HG02763 (cell line): ENCODE measurements around the gene SVIP.
A peak's percentile ranks its signal among the peaks of the same experiment; 100 is the strongest.

Source experiments
- ATAC-seq: cut with Tn5 transposase; IDR thresholded peaks from one replicate; pipeline ENCODE4 v1.9.1; 2021; ENCODE audit warnings: mild to moderate bottlenecking, moderate library complexity; ENCODE audit not compliant: unreplicated experiment

SVIP gene, protein sequence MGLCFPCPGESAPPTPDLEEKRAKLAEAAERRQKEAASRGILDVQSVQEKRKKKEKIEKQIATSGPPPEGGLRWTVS

DNA sequence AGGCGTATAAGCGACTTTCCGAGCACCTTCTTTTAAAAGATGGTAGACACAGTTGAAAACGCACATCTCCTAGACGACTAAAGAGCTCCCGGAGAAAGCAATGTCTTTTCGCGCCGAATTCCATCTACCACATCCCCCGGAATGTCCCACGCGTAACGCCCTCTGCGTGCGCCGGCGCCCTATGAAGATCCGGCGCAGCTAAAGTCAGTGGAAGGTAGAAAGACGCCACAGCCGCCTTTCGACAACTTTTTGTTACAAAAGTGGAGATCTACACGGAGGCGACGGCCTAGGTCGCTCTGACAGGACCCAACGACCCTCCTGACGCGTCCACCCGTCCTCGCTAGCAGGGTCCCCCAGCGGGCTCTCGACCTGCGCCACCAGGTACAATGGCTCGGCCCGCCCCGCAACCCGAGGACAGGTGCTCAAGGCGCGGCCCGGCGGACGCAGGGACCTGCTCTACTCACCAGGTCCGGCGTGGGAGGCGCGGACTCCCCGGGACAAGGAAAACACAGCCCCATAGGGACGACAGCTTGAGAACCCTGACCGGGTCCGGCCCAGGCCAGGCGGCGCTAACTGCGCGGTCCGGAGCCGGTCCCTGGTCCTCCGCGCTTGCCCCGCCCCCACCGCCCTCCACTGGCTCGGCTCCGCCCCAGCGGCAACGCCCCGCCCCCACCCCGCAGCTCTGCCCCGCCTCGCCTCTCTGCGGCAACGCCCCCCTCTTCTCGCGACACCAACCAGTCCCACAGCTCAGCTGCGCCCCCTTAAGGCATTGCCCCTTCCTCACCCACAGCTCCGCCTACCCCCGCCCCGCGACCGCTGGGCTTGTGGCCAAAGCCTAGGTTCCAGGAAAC lies at the start of gene SVIP:
Gene SVIP (minus strand): TSS at position 571 of the 851 bp plus-strand sequence. CDS start 53 bp downstream, at position 518.
- peak; percentile 94 for ATAC-seq

DNA sequence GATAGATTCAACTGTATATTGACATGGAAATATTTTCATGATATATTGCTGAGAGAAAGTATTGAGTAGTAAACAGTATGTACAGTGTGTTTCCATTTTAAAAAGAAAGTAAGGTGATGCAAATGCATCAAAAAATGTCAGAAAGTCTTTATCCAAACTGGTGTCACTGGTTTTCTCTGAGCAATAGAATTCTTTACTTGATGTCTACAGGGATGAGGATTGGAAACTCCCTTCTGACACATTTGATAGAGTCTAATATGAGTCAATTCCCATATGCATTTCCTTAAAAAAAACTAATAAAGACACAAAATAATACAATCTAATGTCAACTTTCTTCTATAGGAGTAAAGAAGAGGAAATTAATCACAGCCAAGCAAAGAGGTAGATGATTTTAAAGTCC lies 49.0 kb upstream of the SVIP start:
- ATAC-seq, result no peak

DNA sequence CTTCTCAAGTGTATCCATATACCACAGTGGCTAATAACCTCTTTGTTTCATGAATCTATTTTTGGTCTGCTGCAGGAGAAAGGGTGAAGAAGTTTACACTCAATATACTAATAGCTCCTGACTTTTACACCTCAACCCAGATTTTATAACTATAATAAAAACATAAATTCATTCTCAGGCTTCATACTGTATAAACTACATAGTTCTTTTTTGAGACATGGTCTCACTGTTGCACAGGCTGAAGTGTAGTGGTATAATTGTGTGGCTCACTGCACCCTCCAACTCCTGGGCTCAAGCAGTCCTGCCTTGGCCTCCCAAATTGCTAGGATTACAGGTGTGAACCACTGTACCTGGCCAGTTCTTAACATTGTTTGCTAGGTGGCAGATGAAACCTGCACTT lies 48.4 kb upstream of the SVIP start:
- ATAC-seq, result no peak

DNA sequence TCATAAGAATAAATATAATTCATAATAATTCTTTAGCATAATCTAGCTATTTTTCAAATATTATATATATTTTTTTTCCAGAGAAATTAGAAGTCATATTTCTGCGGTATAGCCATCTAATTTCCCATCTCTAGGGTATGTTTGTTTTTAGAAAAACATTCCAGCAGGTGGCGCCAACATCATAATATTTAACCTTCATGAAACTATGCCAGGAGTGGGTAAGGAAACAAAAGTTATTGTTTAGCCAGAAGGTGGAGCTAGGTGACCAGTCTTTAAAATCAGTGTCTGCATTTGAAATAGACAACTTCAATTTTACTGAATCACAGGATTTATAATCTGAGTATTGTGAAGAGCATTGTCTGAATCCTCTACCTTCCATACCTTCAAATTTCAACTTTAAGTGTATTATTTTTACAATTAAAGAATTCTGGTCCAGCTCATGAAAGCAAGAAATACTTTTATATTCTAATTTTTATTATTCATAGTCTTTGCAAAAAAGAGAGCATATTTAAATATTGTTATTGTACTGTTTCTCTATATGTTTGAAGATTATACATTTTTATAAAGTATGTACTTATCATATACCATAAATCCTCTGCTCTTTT lies 46.4 kb upstream of the SVIP start:
- ATAC-seq, result peak; percentile 99

DNA sequence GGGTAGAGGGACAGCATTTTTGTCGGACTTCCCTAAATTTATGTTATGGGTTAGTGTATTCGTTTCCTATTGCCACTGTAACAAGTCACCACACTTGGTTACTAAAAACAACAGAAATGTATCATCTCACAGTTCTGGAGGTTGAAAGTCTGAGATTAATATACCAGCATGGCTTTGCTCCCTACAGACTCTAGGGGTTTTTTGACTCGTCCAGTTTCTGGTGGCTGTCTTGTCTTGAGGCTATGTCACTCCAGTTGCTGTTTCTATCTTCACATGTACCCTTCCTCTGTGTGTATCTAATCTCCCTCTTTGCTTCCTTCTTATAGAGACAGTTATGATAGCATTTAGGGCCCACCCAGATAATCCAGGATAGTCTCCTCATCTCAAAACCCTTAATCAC lies 39.7 kb upstream of the SVIP start:
- no peak for ATAC-seq

DNA sequence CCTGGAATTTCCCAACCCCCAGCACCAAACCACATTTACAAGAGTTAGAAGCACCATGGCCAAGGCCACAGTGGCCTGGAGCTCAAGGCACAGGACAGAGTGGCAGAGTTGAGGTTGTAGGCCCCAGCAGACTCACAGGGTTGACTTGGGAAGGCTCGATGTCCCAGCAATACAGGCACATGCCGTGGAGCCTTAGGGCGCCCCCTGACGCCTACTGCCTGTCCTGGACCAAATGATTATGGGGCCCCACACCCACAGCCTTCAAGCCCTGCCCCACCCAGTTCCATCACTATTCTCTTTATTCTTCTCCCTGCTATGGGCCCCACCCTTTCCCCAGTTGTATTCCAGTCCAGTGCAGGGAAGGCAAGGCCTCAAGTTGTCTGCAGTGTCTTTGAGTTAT lies 30.6 kb upstream of the SVIP start, which contains the start of gene CCDC179:
Gene CCDC179 (minus strand): TSS at position 234 of the 400 bp plus-strand sequence. CDS start 53 bp downstream, at position 181.
- no peak for ATAC-seq

DNA sequence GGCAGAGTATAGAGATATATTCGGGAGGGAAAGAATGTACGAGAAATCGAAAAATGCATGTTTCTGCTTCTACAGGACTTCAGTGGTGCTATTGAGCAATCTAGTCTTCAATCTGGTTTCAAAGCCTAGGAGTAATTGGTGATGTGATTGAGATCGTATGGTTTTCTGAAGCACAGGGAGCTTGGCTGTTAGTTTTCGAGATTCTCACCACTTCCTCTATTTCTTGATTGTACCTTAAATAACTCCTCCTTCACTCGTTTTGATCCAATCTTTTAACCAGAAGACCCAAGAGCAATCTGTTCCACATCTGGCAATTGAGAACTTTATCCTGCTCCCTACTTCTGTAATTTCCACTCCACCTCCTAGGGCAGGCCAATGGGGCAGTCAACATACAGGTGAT lies 30.2 kb upstream of the SVIP start:
- ATAC-seq, result no peak

DNA sequence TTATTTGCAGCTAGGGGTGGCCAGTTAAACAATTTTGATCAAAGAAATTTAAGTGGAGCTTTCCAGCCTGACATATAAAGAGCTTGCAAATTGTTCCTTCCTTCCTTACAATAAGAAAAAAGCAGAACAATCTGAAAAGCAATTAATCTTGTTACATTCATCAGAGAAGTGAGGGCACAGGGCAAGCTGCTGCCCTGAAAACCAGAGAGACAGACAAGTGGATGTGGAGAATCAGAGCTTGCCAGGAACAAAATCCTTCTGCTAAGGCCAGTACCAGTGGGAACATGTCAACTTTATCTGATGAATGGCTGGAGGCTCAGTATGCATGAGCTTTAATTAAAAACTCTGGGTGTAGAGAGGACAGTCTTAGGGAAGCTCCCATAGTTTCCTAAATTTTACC lies 21.9 kb upstream of the SVIP start:
- no peak for ATAC-seq

DNA sequence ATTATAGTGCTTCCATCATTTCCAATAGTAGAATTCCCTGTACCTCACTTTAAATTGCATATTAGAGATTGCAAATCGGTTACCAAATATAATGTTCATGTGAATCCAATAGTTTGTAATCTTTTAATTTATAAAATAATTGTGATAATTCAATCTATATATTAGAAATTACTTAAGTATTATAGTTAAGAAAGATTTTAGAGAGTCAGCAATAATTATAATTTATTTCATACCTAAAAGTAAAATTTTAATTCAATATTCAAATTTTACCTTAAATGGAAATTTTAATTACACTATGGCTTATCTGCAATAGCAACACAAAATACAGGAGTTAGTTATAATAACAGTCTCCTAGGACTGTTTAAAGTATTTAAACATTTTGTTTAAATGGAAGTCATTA lies 17.1 kb upstream of the SVIP start:
- no peak for ATAC-seq

DNA sequence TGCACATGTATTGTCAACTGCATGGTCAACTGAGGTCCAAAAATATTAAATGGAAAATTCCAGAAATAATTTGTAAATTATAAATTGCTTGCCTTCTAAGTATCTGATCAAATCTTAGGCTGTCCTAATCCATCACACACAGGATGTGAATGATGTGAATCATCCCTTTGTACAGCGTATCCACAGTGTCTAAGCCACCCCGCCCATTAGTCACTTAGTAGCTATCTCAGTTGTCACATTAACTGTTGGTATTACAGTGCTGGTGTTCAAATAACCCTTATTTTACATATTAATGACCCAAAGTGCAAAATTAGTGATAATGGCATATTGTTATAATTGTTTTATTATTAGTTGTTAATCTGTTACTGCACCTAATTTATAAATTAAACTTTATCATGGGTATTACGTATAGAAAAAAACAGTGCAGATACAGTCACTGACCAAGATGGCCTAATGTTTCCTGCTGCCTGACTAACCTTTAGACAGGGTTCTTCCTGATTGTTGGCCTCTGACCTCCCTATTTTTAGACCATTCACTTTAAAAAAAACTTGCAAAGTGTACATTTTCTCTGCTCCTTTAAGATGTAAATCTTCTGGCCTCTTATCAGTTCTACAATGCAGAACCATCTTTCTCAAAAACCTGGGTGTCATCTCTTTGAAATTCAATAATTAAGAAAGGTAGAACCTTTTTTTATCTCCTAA lies 2.9 kb upstream of the SVIP start:
- no peak for ATAC-seq

DNA sequence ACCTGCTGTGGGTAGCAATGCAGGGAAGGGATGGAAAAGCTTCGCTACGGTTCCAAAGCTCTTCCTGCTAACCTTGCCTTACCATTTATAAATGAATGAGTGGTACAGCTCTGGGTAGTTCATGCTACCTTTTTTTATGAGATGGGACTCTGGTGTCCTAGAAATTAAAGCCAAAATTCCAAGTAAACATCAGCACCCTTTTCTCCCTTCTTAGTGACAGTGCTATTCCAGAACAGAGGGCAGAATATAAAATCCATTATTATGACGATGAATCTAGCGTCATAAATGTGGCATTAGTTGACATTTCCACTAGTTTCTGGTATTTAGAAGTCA lies 447 bp upstream of the SVIP start:
- ATAC-seq, result no peak

DNA sequence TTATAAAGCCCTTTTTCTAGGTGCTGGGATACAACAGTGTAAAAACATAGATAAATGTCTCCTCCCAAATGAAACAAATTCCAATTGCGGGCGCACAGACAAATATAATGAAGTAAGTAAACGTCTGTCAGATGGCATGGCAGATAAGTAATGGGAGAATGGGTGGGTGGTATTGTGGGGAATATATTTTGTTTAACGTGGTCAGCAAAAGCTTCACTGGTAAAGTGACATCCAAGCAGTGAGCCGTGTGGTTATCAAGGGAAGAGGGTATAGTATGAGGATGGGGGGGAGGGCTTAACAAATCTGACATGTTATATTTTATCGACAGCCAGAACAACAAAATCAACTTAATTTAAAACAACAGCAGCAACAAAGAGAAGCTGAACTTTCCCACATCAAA lies 1.2 kb downstream of the SVIP start:
- ATAC-seq, result no peak

DNA sequence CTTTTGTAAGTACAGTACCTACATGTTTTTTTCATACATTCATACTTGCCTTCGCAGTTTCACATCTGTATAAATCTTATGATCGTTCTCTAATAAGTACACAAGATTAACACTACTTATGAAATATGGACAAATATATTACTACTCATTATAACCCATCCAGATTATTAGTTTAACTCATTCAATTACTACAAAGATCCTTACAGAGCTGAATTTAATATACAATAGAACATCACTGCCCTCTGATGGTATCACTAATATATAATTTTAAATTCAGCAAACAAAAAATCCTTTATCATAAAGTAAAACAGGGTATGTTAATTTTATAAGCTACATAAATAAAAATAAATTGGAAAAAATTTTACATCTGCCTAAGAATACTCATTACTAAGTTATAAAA lies 7.4 kb downstream of the SVIP start:
- no peak for ATAC-seq

DNA sequence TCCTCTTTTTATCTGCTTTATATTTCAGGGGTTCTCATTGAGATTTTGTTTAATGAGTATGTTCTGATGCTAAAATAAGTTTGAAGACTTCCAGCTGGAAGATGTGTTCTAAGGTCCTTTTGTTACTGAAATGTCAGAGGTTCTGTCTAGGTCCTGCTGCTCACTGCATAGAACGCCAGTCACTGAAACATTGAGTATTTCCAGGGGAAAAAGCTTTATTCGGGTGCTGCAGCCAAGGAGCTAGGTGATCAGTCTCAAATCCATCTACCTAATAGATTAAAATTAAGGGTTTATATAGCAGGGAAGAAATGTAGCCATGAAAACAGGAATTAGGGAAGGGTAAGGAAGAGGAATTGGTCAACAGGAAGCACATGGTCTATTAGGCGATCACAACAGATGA lies 19.7 kb downstream of the SVIP start:
- ATAC-seq, result no peak

DNA sequence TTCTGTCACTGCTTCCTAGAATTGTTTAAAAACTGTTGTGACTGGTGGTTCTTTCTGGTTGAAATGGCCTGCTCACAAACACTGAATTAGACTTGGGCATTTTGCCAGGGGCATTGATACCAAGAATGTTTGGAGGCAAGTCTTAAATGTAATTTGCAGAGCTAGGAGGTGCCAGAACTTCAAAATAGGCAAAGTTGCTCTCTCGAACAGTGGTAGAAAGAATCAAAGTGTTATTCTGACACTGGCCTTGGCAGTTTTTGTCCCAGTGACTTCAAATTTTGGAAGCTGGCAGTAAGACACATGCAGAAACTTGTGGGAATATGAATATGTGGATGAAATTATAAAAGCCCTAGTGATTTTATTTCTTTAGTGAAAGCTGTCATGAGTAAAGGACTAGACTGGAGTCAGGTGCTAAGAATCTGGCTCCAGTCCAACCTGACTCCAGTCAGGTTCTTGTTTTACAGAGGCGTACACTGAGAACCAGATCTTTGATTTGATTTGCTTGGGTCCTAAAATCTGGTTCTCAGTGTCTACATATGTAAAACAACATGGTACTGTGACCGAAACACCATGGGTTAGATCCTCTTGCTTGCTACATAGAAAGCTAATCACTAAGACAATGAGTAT lies 20.9 kb downstream of the SVIP start:
- peak; percentile 37 for ATAC-seq

DNA sequence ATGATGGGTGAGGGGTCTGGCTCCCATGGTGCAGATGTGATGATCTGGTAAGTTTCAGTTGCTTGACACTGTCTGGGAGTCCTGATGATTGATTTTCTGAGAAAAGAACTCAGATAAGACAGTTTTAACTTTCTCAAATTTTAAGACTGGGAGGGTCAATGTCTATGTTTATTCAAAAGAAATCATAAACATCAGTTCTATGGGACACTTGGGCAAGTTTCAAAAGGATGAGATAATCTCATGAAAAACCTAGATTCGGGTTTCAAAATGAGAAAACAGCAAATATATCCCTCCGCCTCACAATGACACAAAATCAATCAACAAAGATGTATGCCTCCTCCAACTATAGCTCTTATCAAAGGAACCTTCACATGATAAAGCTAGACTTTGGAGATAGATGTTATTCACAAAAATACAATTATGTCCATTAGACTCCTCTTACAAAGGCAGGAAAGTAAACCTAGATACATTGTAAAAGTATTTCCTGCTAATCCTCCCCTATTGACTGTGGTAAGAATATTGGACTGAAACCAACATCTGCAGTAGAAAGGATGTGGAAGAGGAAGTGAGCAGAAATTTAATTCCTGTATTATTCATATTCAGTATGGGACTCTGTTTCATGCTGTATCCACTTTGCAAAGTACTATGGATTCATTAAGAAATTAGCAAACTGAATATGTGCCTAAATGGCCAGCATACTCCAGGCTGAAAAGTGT lies 21.6 kb downstream of the SVIP start:
- peak; percentile 95 for ATAC-seq

DNA sequence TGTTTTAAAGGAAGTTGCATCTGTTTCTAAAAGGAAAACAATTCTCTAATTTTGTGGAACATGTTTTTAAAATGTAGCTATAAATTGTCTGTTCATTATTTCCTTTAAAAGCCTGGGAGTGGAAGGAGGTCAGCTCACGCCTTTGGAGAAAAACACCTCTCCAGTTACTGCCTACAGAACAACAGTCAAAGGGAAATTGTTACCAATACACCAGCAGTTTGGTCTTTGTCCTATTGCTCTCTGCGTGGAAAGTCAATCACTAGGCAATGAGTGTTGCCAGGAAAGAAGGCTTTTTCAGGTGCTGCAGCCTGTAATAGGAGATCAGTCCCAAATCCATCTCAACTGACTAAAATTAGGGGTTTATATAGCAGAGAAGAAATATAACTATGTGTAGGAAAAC lies 22.2 kb downstream of the SVIP start:
- ATAC-seq, result no peak

DNA sequence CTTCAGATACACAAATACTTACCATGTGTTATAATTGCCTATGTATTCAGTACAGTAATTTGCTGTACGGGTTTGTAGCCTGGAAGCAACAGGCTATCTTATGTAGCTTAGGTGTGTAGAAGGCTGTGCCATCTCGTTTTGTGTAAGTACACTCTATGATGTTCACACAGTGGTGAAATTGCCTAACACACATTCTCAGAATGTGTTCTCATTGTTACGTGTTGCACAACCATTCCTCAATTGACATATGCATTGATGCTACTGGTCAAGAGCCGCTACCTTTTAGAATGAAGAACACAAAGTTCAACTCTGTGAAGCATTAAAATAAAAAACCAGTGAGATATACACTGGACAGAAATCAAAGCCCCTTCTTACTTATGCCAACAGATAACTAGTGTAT lies 26.7 kb downstream of the SVIP start:
- no peak for ATAC-seq

DNA sequence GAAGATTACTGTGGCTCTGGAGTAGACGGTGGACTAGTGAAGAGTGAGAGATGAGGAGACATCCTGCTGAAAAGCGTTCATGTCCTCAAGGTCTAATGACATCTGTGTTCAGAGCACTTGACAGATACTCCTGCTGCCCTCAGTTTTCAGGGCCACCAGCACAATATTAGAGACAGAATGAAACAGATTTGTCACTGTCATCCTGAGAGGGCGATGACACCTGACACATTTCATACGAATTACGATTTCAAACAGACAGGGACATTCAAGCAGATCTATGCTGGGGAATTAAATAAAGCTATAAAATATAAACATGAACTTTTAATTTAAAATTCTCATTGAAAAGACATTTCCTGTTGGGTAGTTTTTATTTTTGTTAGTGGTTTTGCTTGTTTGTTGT lies 29.1 kb downstream of the SVIP start:
- ATAC-seq, result no peak

DNA sequence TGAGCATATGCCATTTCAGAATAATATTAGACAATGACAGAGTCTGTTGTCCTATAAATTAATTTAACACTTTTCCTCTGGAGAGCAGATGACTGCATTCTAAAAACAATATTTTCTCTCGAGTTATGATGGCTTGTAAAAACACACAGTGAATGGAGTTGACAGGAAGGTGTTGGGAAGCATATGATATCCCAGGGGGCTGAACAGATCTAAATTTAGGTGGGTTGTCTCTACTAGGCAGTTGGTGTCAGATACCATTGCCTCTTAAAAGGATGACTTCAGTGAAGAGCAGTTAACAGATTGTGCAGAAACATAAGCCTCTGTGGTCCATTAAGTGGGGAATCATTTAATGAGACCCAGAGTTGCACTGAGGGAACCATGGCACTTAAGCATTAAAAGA lies 30.7 kb downstream of the SVIP start:
- no peak for ATAC-seq

DNA sequence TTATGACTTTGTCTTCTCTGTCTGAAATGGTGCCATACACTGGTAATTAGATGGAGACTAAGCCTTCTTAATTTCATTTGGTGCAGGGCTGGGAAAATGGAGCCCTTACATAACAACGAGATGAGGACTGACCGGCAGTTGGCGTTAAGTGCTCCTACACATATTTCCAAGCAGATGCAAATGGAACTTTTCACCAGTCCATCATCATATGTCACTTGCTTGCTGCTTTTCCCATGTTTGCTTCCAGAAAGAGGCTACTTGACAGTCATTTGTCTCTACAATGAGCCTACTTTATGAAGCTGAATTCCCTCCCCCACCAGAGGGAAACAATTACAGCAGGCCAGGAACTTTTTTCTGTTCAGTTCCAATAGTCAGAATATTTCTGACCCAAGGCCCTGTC lies 32.6 kb downstream of the SVIP start:
- ATAC-seq, result no peak
